Fibroblast of lung (primary cell): ENCODE results near the gene INTS14.

Experiments
- CTCF ChIP-seq, 2 donors: IDR thresholded peaks in 1 of 2; conservative IDR thresholded peaks in 1 of 2; 1 replicate in 1 of 2; 2 replicates in 1 of 2; pipeline ENCODE4 v1.5.1; 2011 to 2012; ENCODE audit warnings: low read length in 2 of 2, control low read depth in 1 of 2, inconsistent platforms in 1 of 2, low read depth in 1 of 2, mild to moderate bottlenecking in 1 of 2
- EZH2 ChIP-seq: IDR thresholded peaks from 2 replicates; pipeline ENCODE4 v1.5.1; 2012; ENCODE audit warnings: low read length, control low read depth, mild to moderate bottlenecking; ENCODE audit errors: missing control alignments

GRCh38 chr15:65599677-65600076 lies 11.3 kb downstream of the INTS14 start:
- no peak for TF ChIP-seq CTCF (conservative IDR thresholded peaks at IDR 0.05 in 1 of 2, IDR thresholded peaks at IDR 0.05 in 1 of 2; ENCODE audit: low read depth in 1 of 2, low read length in 2 of 2)
- TF ChIP-seq EZH2 = no peak
